ENCODE results near the gene DYSF.

GRCh38 chr2:71536226-71536671 is 82.9 kb downstream of the DYSF start:
- no peak for TF ChIP-seq EP300 (IDR thresholded peaks at IDR 0.05; ENCODE audit: borderline replicate concordance)
- no peak for TF ChIP-seq RAD21 (IDR thresholded peaks at IDR 0.05; ENCODE audit: low read depth)
- TF ChIP-seq FOXM1 (IDR thresholded peaks at IDR 0.05; ENCODE audit: borderline replicate concordance, low read depth): no peak
- TF ChIP-seq NFIC (IDR thresholded peaks at IDR 0.05): no peak
- no peak for TF ChIP-seq REST (IDR thresholded peaks at IDR 0.05; ENCODE audit: low read depth)
- no peak for TF ChIP-seq MAX (IDR thresholded peaks at IDR 0.05)
- no peak for TF ChIP-seq CEBPB (IDR thresholded peaks at IDR 0.05)
- no peak for TF ChIP-seq TAF1 (IDR thresholded peaks at IDR 0.05; ENCODE audit: low read depth)
- TF ChIP-seq EGR1 (IDR thresholded peaks at IDR 0.05): no peak
- TF ChIP-seq YY1 (IDR thresholded peaks at IDR 0.05; ENCODE audit: low read depth): no peak
- TF ChIP-seq ZBTB7A (IDR thresholded peaks at IDR 0.05; ENCODE audit: low read depth): no peak
- no peak for TF ChIP-seq TEAD4 (IDR thresholded peaks at IDR 0.05)
- TF ChIP-seq CREB1 (IDR thresholded peaks at IDR 0.05; ENCODE audit: low read depth): no peak
